NOMO-1 treated with dmso at 0.1 percent for 144 hours (cell line): ENCODE measurements around the gene SULF2.

Experiments
- DNase-seq: peaks from one replicate; lab custom pipeline; 2025; ENCODE audit not compliant: unreplicated experiment; lab: John Stamatoyannopoulos, UW

Gene SULF2

GRCh38 chr20:47669927-47670890 is 115.1 kb downstream of the SULF2 start:
- no peak for DNase-seq

- no peak for DNase-seq
Observed at GRCh38 chr20:47669489-47669888, 115.8 kb downstream of the SULF2 start.

- no peak for DNase-seq
Observed at GRCh38 chr20:47669152-47669425, 116.2 kb downstream of the SULF2 start.

GRCh38 chr20:47668313-47669151 is 116.7 kb downstream of the SULF2 start:
- DNase-seq, result no peak

GRCh38 chr20:47667531-47668312 is 117.6 kb downstream of the SULF2 start:
- DNase-seq, result no peak

- DNase-seq, result no peak
Observed at GRCh38 chr20:47667086-47667485, 118.2 kb downstream of the SULF2 start.

- DNase-seq, result no peak
Observed at GRCh38 chr20:47666304-47666703, 119.0 kb downstream of the SULF2 start.

- no peak for DNase-seq
Observed at GRCh38 chr20:47665221-47665991, 119.9 kb downstream of the SULF2 start.

- no peak for DNase-seq
Observed at GRCh38 chr20:47664744-47665143, 120.5 kb downstream of the SULF2 start.

GRCh38 chr20:47664068-47664437 is 121.2 kb downstream of the SULF2 start:
- no peak for DNase-seq

- DNase-seq, result peak; percentile 47
Observed at GRCh38 chr20:47663354-47664067, 121.8 kb downstream of the SULF2 start.

GRCh38 chr20:47662483-47663353 is 122.6 kb downstream of the SULF2 start:
- DNase-seq, result no peak

GRCh38 chr20:47661714-47662113 is 123.6 kb downstream of the SULF2 start:
- DNase-seq, result no peak

- DNase-seq, result no peak
Observed at GRCh38 chr20:47660983-47661700, 124.1 kb downstream of the SULF2 start.

- DNase-seq, result no peak
Observed at GRCh38 chr20:47660602-47660905, 124.7 kb downstream of the SULF2 start.

- no peak for DNase-seq
Observed at GRCh38 chr20:47659904-47660601, 125.2 kb downstream of the SULF2 start.

- peak; percentile 75 for DNase-seq
Observed at GRCh38 chr20:47656318-47656717, 129.0 kb downstream of the SULF2 start.

GRCh38 chr20:47655635-47656034 is 129.6 kb downstream of the SULF2 start:
- DNase-seq, result no peak
